GM21529 (cell line): ENCODE results near the gene C20orf96.
"Not testable (repeated sequence)": the region's sequence is repeated elsewhere in the genome, so short reads cannot be mapped to it uniquely, and the experiment has no call there.

Experiments used
- ATAC-seq: cut with Tn5 transposase; IDR thresholded peaks from one replicate; pipeline ENCODE4 v1.9.1; 2021; ENCODE audit not compliant: unreplicated experiment

The C20orf96 gene

DNA sequence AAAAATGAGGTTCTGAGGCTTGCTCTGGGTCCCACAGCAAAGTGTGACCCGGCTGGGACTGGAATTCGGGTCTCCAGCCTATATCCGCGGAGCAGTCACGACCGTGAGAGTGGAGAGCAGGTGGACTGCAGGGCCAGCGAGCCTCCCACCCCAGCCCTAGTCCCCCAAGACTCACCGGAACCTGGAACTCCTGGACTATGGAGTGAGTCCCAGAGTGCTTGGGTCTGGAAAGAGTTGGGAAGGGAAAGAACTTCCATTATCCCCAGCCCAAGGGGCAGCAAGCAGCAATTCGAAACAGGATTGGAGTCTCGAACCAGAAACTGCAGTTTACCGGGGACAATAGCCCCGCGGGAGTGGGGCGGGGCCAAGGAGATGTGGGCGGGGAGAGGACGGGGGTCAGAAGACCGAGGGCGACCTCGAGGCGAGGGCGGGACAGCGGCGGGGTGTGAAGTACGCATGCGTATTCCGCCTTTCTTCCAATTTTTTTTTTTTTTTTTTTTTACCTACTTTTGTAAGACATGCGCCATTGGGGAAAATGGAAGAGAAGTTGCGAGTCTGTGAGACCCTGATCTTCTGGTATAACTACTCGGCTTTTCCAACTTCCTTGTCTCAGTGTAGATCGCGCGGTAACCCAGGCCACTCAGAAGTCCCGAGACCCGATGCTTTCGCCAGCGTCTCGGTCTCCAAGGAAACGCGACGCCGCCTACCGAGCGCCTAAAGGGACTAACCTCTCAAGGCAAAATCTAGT lies at the start of gene C20orf96:
C20orf96 (minus strand) TSS at position 667 of the 748 bp plus-strand sequence; CDS start at position 527, 140 bp downstream.
- ATAC-seq = peak; percentile 87

GRCh38 chr20:336040-336439 lies 45.5 kb upstream of the C20orf96 start:
- ATAC-seq = not testable (repeated sequence)

GRCh38 chr20:334578-334977 lies 44.0 kb upstream of the C20orf96 start:
- no peak for ATAC-seq

- ATAC-seq = peak; percentile 32
Measured at GRCh38 chr20:330233-331149, 39.9 kb upstream of the C20orf96 start.

DNA sequence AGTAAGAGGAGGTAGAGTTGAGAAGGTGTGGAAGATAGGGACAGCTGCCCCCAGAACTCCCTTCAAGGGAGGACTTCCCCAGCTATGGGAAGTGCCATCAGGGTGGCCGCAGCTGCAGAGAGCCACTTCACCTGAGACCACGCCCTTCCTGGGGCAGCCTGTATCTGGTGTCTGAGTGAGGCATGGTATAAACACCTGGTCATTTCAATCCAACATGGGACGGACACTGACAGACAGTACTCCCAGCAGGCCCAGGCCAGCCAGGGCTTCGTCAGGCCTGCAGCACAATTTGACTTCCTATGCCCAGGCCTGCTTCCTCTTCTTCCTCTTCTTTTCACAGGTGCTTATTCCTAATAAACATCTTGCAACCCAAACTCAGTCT lies 39.3 kb upstream of the C20orf96 start:
- no peak for ATAC-seq

- ATAC-seq = no peak
Measured at GRCh38 chr20:328975-329695, 38.6 kb upstream of the C20orf96 start.

GRCh38 chr20:328027-328974 lies 37.8 kb upstream of the C20orf96 start:
- no peak for ATAC-seq

DNA sequence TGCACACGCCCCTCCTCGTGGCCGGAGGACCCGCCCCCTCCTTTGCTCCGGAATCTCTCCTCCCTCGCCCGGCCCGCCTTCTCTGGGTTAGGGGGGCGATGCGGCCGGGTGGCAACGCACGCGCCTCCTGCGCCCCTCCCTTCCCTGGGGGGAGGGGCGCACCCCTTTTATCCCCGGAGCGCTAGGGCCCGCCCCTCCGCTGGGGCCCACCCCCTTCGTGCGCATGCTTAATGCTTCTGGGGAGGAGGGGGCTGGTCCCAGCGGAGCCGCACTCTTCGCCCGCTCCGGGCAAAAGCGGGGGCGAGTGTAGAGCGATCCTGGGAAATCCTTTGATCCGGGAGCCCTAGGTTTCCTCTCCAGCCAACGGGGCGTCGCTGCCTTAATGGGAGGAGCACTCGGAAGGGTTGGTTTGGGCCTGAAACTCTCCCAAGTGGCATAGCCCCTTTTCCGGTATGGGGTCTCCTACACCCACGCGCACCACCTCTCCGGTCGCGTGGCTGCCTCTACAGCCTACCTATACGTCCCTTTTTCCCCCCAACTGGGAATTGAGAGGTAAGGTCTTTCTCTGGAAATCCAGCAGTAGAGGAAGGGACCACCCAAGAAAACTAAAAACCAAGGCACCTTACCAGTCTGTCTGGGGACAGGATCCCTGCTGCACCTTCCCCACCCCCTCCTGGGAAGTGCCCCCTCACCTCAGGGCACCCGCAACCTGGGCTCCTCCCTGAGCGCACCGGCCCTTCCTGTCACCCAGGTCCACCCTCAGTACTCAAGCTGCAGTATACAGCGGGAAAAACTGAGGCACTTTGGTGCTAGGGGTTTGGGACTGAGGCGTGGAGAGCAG lies 36.9 kb upstream of the C20orf96 start:
- peak; percentile 21 for ATAC-seq

GRCh38 chr20:326645-327185 lies 36.2 kb upstream of the C20orf96 start:
- no peak for ATAC-seq

GRCh38 chr20:325889-326644 lies 35.5 kb upstream of the C20orf96 start:
- no peak for ATAC-seq

- peak; percentile 74 for ATAC-seq
Measured at GRCh38 chr20:325045-325888, 34.7 kb upstream of the C20orf96 start, which contains the start of gene SOX12. TSS of gene SOX12 (plus strand) at chr20:325552. CDS start at chr20:325925, 373 bp downstream.

DNA sequence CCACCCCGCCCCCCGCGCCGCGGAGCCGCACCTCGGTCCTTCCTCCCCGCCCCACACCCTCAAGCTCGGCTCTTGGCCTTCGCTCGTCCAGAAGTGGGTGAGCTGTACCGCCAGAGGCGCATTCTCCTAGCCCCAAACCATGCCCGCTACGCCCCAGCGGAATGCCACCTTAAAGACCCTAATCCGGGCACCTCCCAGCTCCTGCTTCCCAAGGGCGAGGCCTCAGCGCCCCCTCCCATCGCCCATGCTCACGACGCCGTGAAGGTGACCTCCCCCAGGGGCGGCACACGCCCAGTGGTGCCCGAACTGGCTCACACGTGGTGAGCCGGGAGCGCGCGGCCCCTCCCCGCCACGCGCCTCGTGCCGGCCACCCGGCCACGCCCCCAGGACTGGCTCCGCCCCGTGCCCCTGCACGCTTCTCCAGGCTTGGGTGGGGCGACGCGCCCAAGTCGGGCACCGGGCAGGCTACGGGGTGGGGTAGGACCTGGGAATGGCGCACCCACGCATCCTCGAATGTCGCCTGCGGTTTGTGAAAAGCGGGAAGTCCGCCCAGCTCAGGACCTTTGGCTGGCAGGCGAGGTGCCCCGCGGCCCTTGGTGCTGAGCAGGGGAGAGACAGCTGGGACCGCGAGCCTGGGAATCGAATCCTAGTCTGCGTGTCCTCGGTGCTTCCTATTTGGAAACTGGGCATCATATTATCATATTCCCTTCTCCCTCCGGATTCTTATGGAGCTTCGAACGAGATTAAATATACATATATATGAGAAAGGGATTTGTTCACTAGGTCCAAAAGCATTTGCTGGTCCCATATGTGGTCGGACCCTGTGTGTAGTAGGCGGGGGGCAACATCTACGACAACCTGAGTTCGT lies 33.9 kb upstream of the C20orf96 start:
- peak; percentile 47 for ATAC-seq

- ATAC-seq = no peak
Measured at GRCh38 chr20:316316-317068, 25.9 kb upstream of the C20orf96 start.

GRCh38 chr20:313948-314347 lies 23.4 kb upstream of the C20orf96 start:
- no peak for ATAC-seq

- ATAC-seq = no peak
Measured at GRCh38 chr20:313402-313801, 22.9 kb upstream of the C20orf96 start.

- ATAC-seq = no peak
Measured at GRCh38 chr20:312866-313265, 22.3 kb upstream of the C20orf96 start.
